OCI-LY7 (cell line): ENCODE measurements around the gene TBX4. TPM values are rescaled to one million over a fixed set of nuclear protein-coding genes. Genes with fewer than 3 reads are reported as not detected.

ENCODE experiments used
- BruUV-seq: library from RNA; stranded (reverse); fragments of 400-500 nt; replicated peaks from 2 replicates; lab custom pipeline; 2021; lab: Mats Ljungman, UMichigan
- CTCF ChIA-PET: fragments of 300-600 bp; sonication (Branson Sonifier 250); formaldehyde crosslinking; loops from one replicate; lab custom pipeline; 2022; ENCODE audit warnings: antibody characterized with exemption; ENCODE audit not compliant: unreplicated experiment; lab: Charles Lee
- POLR2A ChIA-PET: fragments of 300-600 bp; sonication (Branson Sonifier 250); formaldehyde crosslinking; loops from one replicate; lab custom pipeline; 2022; ENCODE audit warnings: antibody characterized with exemption; lab: Charles Lee
- DNase-seq: peaks from one replicate; pipeline ENCODE4 v3.0.0-alpha.2; 2015; ENCODE audit warnings: low spot score
- H2AFZ ChIP-seq: fragments of 200-600 bp; sonication (generic), shearing (Covaris generic); 2 replicates; pipeline ENCODE4 v1.6.1; 2014; ENCODE audit warnings: mild to moderate bottlenecking, antibody characterized with exemption, low read length, moderate library complexity
- H3K27ac ChIP-seq: fragments of 200-600 bp; sonication (generic); 2 replicates; pipeline ENCODE4 v1.5.1; 2014; ENCODE audit warnings: mixed run types, low read depth, mild to moderate bottlenecking, moderate library complexity, low read length, inconsistent platforms; ENCODE audit not compliant: poor library complexity, severe bottlenecking
- H3K36me3 ChIP-seq: fragments of 200-600 bp; sonication (generic); 2 replicates; pipeline ENCODE4 v1.6.1; 2014; ENCODE audit warnings: mild to moderate bottlenecking, antibody characterized with exemption, low read length, moderate library complexity, mixed read lengths; ENCODE audit not compliant: insufficient read depth
- H3K4me1 ChIP-seq: fragments of 200-600 bp; sonication (generic); 2 replicates; pipeline ENCODE4 v1.5.1; 2014; ENCODE audit warnings: mild to moderate bottlenecking, low read length; ENCODE audit not compliant: insufficient read depth, poor library complexity, severe bottlenecking
- H3K4me2 ChIP-seq: fragments of 200-600 bp; sonication (generic); 2 replicates; pipeline ENCODE4 v1.6.1; 2014; ENCODE audit warnings: mild to moderate bottlenecking, low read length
- H3K4me3 ChIP-seq: fragments of 200-600 bp; sonication (generic); 2 replicates; pipeline ENCODE4 v1.5.1; 2014; ENCODE audit warnings: mild to moderate bottlenecking, low read depth, low read length; ENCODE audit not compliant: poor library complexity, severe bottlenecking
- H3K79me2 ChIP-seq: fragments of 200-600 bp; sonication (generic); 2 replicates; pipeline ENCODE4 v1.6.1; 2016; ENCODE audit warnings: low read depth, mild to moderate bottlenecking, low read length, moderate library complexity, mixed read lengths; ENCODE audit not compliant: insufficient read depth
- H3K9me2 ChIP-seq: fragments of 200-600 bp; sonication (generic); 2 replicates; pipeline ENCODE4 v1.6.1; 2016; ENCODE audit warnings: mild to moderate bottlenecking, low read length, mixed read lengths; ENCODE audit not compliant: insufficient read depth
- H3K9me3 ChIP-seq: fragments of 200-600 bp; sonication (generic); 2 replicates; pipeline ENCODE4 v1.6.1; 2014; ENCODE audit warnings: mild to moderate bottlenecking, mixed run types, low read length, mixed read lengths
- H4K20me1 ChIP-seq: fragments of 200-600 bp; sonication (generic); 2 replicates; pipeline ENCODE4 v1.6.1; 2014; ENCODE audit warnings: mild to moderate bottlenecking, antibody characterized with exemption, low read length, moderate library complexity, mixed read lengths; ENCODE audit not compliant: insufficient read depth
- EZH2phosphoT487 ChIP-seq: fragments of 200-600 bp; sonication (generic); IDR thresholded peaks from 2 replicates; pipeline ENCODE4 v1.6.1; 2018; ENCODE audit warnings: low read depth, borderline replicate concordance, mild to moderate bottlenecking, mixed run types, antibody characterized with exemption, low read length, moderate library complexity, mixed read lengths
- intact Hi-C: fragments of 100-400 bp; cut with micrococcal nuclease; formaldehyde crosslinking; loops from one replicate; pipeline ENCODE4 v1.10.0; 2022; ENCODE audit not compliant: unreplicated experiment
- total RNA-seq, 2 experiments: library from RNA; depleted of rRNA in 1 of 2; stranded (reverse); fragments of >200 nt in 1 of 2; shearing (Covaris generic) in 1 of 2; gene quantifications; 2 replicates each; pipeline ENCODE4 v1.2.3, GENCODE V29; 2014 to 2022
- TF ChIP-seq, protein P1 (sequence below): fragments of 200-600 bp; sonication (generic); conservative IDR thresholded peaks from 2 replicates; pipeline ENCODE4 v1.5.1; 2014; ENCODE audit warnings: mild to moderate bottlenecking, antibody characterized with exemption, low read length, moderate library complexity, mixed read lengths

The TBX4 gene
- total RNA-seq, 2 experiments from 2014 or later = not detected

GRCh38 chr17:61421460-61421859 lies 30.8 kb upstream of the TBX4 start:
- no peak overlapping the region for H3K4me2 ChIP-seq
- intact Hi-C loops = no loop called here
- no peaks in the 10 kb centered on the region for H4K20me1 ChIP-seq
- no peak for DNase-seq
- BruUV-seq = no TSS peak
- ChIA-PET POLR2A (interaction anchor here (0.8 kb wide), 1 partner anchor 17 kb away, joined by 3 read pairs; no protein-coding TSS in a partner anchor), CTCF (no interaction called here)
- no peaks in the 10 kb centered on the region for H3K9me3 ChIP-seq
- no peak overlapping the region for H3K27ac ChIP-seq
- H3K79me2 ChIP-seq = no peaks in the 10 kb centered on the region
- H2AFZ ChIP-seq = no peak overlapping the region
- TF ChIP-seq, protein P1, sequence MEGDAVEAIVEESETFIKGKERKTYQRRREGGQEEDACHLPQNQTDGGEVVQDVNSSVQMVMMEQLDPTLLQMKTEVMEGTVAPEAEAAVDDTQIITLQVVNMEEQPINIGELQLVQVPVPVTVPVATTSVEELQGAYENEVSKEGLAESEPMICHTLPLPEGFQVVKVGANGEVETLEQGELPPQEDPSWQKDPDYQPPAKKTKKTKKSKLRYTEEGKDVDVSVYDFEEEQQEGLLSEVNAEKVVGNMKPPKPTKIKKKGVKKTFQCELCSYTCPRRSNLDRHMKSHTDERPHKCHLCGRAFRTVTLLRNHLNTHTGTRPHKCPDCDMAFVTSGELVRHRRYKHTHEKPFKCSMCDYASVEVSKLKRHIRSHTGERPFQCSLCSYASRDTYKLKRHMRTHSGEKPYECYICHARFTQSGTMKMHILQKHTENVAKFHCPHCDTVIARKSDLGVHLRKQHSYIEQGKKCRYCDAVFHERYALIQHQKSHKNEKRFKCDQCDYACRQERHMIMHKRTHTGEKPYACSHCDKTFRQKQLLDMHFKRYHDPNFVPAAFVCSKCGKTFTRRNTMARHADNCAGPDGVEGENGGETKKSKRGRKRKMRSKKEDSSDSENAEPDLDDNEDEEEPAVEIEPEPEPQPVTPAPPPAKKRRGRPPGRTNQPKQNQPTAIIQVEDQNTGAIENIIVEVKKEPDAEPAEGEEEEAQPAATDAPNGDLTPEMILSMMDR = no peak
- TF ChIP-seq EZH2phosphoT487 = no peak
- H3K4me1 ChIP-seq = peaks cover 8% of the 10 kb centered on the region
- no peaks in the 10 kb centered on the region for H3K36me3 ChIP-seq
- H3K4me3 ChIP-seq = no peak overlapping the region
- H3K9me2 ChIP-seq = no peaks in the 10 kb centered on the region

DNA sequence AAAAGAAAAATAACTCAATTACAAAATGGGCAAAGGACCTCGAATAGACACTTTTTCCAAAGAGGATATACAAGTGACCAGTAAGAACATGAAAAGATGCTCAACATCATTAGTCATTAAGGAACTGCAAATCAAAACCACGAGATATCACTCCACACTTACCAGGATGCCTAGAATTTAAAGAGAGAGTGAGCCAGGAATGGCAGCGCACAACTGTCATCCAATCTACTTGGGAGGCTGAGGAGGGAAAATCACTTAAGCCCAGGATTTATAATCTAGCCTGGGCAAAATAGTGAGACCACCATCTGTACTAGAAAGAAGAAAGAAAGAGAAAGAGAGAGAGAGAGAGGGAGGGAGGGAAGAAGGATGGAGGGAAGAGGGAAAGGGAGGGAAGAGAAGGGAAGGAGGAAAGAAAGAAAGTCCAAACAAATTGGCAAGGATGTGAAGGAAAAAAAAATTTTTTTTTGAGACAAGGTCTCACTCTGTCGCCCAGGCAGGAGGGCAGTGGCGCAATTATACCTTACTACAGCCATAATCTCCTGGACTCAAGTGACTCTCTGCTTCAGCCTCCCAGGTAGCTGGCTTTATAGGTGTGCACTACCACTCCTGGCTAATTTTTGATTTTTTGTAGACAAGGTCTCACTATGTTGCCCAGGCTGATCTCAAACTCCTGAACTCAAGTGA lies 30.0 kb upstream of the TBX4 start:
- Histone ChIP-seq H3K9me2 (no peaks in the 10 kb centered on the region), H3K27ac (no peak overlapping the region)

DNA sequence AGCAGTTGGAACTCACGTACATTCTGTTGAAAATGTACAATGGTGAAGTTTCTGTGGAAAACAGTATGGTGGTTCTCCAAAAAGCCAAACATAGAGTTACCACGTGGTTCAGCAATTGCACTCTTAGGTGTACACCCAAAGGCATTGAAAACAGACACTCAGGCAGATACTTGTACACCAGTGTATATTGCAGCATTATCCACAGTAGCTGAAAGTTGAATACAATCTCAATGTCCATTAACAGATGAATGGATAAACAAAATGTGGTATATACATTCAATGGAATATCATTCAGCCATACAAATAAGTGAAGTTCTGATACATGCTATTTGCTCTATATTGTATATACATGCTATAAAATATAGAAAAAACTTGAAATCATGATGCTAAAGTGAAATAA lies 29.4 kb upstream of the TBX4 start:
- no peak overlapping the region for H3K4me2 ChIP-seq
- H3K4me3 ChIP-seq = no peak overlapping the region
- no peaks in the 10 kb centered on the region for H3K9me3 ChIP-seq
- BruUV-seq = no TSS peak
- TF ChIP-seq EZH2phosphoT487 = no peak
- TF ChIP-seq, protein P1 = no peak
- no peaks in the 10 kb centered on the region for H3K79me2 ChIP-seq
- H2AFZ ChIP-seq = no peak overlapping the region
- POLR2A ChIA-PET = no interaction called here
- CTCF ChIA-PET = no interaction called here
- no peak overlapping the region for H3K27ac ChIP-seq
- no peaks in the 10 kb centered on the region for H3K9me2 ChIP-seq
- H3K4me1 ChIP-seq = peaks cover 7% of the 10 kb centered on the region
- H4K20me1 ChIP-seq = no peaks in the 10 kb centered on the region
- DNase-seq = no peak
- intact Hi-C loops = no loop called here
- H3K36me3 ChIP-seq = no peaks in the 10 kb centered on the region

More for the DNA sequence above, 30.0 kb upstream of the TBX4 start:
- TF ChIP-seq EZH2phosphoT487 = no peak
- TF ChIP-seq, protein P1 = no peak
- Histone ChIP-seq H3K79me2 (no peaks in the 10 kb centered on the region), H4K20me1 (no peaks in the 10 kb centered on the region), H2AFZ (no peak overlapping the region), H3K4me3 (no peak overlapping the region), H3K9me3 (no peaks in the 10 kb centered on the region), H3K36me3 (no peaks in the 10 kb centered on the region), H3K4me1 (peaks cover 8% of the 10 kb centered on the region), H3K4me2 (no peak overlapping the region)
- CTCF ChIA-PET = no interaction called here
- intact Hi-C loops = no loop called here
- no peak for DNase-seq
- BruUV-seq = no TSS peak
- POLR2A ChIA-PET = no interaction called here
